NCI-H1048 (cell line): ENCODE data around the gene SLC6A6.
"Not testable (repeated sequence)": the region's sequence is repeated elsewhere in the genome, so short reads cannot be mapped to it uniquely, and the experiment has no call there.

Experiments
- DNase-seq: peaks from one replicate; lab custom pipeline; 2025; lab: John Stamatoyannopoulos, UW

Gene SLC6A6

DNA sequence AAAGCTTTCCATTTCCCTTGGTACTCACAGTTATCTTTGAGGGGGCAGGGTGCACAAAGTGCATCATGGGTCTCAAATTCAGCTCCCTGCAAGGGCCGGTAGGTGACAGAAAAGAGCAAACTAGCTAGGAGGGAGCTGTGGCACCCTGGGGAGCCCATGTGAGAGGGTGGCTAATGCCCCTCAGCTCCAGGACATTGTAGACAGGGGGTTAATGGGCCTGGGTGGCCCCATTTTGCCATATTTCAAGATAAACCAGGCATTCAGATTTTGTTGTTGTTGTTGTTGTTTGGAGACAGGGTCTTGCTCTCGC lies 3.7 kb upstream of the SLC6A6 start:
- DNase-seq = no peak

DNA sequence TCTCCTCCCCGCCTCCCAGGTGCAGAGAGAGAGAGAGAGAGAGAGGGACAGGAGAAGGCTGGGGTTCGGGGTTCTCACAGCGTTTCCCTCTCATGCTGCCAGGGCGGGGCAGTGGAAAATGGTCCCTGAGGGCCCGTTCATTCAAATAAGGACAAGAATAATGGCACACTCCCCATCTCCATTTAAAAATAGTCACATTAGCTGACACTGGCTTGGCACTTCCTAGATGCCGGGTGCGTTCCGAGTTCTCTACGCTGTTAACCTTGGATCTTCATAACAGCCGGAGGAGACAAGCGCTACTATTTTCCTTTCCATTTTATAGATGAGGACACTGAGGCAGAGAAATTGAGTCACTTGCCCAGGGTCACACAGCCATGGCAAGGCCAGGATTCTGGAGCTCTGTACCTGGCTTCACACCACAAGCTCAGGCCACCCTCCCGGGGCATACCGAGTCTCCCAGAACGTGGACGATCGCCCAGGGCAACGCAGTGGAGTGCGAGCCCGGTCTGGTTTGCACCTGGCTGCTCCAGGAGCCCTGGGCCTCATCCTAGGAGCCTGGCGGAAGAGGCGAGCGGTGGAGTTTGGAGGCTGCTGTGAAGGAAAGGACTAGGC lies 608 bp upstream of the SLC6A6 start:
- DNase-seq = no peak

DNA sequence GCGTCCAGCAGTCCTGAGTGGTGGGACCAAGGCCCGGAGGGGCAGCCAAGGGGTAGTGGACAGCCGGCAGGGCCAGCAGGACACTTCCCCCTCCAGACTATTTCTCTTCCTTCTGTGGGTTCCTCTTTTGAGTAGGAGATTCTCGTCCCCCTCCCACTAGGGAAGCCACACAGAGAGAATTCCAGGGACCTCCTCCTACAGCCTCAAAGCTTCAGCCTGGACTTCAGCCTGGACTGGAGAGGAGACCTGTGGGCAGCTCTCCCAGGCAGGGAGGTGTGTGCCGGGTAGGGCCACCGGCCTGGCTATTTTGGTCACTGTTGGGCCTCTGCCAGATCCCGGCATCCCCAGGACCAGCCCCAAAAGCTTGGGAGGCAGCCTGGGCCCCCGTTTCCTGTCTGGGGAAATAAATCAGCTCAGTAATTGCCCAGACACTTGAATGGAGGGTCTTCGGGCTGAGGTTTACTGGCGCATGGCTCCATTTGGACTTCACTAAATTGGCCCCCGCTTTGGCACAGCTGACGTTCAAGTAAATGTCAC lies 1.3 kb downstream of the SLC6A6 start:
- DNase-seq = no peak

DNA sequence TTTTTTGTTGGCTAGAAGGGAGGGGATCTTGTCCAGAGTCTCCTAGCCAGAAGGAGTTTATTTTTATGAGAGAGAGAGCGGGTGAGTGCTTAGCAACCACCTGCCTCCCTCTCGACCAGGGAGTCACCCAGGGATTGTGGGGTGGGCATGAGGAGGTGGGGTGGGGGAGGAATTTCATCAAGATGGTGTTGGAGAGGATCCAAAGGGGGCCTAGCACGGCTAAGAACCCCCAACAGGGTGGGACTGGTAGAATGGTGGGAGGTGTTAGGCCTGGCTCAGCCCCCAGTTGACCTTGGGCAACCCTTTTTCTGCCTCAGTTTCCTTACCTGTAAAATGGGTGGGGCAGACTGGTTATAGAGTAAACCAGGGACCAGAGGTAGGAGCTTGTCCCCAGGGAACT lies 1.8 kb downstream of the SLC6A6 start:
- no peak for DNase-seq

DNA sequence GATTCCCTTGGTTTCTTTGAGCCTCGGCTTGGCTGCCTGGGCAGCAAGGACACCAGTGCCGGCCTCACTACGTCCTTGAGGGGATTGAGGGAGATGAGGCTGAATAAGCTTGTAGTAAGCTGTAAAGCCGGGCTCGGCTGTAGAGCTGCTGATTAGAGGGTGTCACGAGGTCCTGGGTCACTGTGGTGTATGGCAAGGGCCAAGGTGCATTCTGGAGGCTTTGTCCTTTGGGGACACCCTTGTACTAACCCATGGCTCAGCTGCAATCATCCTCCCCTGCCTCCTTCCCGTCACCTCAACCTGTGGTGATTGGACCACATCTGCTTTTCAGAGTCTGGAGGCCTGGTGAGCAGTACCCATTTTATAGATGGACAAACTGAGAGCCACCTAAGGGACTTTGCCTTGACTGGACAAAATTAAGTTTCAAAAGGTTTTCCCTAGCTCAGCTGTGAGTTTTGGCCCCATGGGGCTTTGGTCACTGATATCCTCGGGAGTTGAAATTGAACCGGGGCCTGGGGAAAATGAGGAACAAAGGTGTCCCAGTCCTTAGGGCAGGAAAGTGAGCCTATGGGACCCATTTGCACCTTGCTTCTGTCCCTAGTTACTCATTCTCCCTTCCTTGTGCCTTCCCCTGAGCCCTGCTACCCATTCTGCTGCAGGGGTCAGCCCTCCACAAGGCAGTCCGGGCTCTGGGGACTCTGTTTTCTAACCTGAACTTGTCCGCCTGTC lies 2.4 kb downstream of the SLC6A6 start:
- no peak for DNase-seq

DNA sequence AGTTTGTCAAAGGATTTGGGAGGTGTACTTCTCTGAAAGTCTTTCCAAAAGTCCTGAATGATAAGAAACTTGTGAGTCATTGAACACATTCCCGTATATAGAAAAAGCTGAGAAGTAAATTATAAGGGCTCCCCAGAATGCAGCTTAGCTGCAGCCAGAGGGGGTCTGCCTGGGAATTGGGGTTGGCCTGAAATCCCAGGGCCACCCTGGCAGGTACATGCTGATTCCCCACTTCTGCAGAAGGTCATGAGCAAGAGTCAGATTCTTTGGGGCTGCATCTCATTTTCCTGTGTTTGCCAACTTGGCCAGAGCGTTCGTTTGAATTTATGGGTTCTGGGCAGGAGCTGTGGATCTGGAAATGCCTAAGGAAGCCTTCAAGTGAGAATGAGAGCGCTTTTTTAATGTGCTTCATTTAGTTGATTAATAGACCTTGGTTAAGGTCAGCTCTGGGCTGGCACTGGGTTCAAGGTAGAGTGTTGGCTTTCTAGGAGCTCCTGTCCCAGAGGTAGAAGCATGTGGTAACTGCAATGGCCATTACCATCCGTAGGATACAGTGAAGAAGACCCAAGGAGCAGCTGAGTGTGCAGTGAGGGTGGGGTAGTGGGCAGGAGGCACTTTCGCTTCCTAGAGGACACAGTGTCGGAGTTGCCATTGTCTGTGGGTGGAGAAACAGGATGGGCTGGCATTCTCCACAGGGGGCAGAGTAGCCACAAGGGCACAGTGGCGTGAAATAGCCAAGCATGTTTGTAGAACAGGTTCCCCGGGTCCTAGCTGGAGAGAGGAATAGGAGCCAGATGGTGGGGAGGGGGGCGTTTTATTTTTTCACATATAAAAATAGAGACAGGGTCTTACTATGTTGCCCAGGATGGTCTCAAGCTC lies 3.2 kb downstream of the SLC6A6 start:
- DNase-seq = no peak

DNA sequence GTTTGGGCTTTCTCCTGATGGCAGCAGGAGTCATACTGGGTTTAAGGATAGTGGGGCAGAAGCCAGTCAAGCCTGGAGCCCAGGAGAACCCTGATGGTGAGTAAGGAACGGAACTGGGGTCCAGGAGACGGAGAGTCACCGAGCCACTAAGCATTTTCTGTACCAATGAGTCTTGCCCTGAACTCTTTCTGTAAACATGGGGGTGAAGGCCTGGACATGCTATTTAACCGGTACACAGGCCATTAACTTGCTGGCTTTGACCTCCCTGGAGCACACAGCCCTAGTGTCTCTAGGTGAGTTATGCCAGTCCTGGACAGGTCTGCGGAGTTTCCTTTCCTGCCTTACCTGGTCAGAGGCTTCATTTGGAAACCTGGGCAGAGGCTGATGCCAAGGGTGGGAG lies 3.9 kb downstream of the SLC6A6 start:
- no peak for DNase-seq

DNA sequence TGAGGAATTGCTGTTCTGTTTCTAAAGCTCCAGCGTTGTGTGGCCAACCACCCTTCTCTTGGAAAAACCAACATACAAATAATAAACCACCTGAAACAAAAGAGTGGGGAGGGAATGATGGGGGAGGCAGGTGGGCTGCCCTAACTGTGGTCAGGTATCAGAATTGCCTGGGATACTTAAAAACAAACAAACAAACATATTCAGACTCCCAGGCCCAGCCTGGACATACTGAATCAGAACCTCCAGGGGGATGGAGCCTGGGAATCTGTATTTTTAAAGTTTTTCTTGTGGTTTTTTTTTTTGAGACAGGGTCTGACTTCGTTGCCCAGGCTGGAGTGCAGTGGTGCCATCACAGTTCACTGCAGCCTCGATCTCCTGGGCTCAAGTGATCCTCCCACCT lies 4.4 kb downstream of the SLC6A6 start:
- no peak for DNase-seq

DNA sequence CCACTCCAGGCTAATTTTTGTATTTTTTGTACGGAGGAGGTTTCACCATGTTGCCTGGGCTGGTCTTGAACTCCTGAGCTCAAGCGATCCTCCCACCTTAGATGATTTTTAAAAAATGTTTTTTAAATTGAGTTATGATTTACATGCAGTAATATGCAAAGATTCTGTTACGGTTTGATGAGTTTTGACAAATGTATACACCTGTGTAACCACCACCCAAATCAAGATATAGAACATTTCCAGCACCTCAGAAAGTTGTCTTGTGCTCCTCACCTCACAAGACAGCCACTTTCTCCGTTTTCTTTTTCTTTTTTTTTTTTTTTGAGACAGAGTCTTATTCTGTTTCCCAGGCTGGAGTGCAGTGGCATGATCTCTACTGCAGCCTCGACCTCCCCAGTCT lies 4.8 kb downstream of the SLC6A6 start:
- DNase-seq = no peak

DNA sequence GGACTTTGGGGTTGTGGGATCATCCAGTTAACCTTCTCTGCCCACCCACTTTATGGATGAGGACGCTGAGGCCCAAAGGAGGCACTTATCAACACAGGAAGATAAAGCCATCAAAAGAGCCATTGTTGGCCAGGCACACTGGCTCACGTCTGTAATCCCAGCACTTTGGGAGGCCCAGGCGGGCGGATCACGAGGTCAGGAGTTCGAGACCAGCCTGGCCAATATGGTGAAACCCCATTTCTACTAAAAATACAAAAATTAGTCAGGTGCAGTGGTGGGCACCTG lies 7.3 kb downstream of the SLC6A6 start:
- DNase-seq = not testable (repeated sequence)

DNA sequence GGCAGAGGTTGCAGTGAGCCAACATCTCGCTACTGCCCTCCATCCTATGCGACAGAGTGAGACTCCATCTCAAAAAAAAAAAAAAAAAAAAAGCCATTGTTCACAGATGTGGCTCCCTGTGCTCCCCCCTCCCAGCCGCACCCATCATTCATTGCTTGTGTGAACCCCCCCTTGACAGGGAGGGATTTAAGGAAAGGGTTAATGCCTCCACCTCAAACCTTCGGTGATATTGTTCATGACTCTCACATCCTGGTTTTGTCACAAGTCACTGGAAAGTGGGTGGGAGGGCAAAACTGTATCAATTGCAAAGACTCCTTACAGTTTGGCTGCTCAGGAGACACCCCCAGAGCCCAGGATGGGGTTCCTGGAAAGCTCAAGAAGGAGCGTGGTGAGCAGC lies 7.7 kb downstream of the SLC6A6 start:
- DNase-seq = no peak

DNA sequence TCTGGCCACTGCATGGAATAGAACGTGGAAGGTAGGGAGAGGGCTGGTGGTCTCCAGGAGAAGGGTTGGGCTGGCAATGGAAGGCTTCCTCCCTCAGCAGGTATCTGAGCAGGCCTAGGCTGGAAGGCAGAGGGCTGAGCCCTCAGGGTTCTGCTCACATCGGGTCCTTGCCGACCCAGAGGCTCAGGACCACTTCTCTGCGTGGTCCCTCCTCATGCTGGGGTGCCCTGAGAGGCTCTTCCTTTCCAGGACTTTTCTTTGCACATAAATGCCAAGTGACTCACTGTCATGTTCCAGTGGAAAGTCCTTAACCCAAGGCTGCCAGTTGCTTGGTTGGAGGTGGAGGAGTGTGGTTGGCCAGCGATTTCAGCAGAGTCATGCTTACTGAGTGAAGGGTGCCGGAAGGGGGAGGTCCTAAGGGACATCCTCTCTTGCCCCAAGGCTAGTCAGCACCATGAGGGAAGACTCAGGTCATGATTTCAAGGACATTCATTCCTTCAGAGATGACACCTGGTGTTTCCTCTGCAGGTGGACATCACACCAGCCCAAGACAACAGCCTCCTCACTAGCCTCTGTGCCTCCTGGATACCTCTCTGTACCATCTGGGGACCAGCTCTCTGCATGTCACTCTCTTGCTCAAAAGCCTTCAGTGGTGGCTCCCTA lies 8.2 kb downstream of the SLC6A6 start:
- DNase-seq = no peak

DNA sequence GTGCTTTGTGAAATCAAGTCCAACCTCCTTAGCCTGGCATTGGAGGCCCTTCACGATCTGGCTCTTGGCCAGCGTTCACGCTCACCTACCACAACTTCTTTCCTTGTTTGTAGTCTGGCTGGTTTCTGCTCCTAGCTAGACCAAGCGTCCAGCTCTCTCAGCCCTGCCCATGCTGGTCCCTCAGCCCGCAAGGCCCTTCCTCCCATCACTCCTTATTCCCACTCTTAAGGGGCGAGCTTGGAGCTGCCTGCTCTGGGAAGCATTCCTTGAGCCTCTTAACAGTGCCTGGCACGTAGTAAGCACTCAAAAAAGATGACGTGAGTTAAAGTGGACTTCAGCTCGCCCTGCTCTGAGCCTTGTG lies 8.7 kb downstream of the SLC6A6 start:
- no peak for DNase-seq

DNA sequence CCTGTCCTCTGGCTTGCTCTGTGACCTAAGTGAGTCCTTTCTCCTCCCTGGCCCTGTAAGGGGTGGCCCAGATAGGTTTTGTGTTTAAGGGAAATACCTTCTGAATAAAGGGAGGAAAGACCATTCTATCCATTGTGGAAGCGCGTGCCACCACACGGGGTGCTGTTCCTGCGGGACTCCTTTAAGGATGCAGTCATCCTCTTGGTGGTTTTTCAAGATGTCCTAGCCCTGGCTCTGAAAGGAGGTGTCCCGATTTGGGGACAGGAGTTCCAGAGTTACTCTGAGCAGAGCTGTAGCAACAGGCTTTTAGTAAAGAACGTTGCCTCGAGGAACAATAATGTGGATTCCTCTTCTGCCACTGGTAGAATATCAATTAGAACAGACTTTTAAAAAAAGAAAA lies 9.6 kb downstream of the SLC6A6 start:
- DNase-seq = no peak

DNA sequence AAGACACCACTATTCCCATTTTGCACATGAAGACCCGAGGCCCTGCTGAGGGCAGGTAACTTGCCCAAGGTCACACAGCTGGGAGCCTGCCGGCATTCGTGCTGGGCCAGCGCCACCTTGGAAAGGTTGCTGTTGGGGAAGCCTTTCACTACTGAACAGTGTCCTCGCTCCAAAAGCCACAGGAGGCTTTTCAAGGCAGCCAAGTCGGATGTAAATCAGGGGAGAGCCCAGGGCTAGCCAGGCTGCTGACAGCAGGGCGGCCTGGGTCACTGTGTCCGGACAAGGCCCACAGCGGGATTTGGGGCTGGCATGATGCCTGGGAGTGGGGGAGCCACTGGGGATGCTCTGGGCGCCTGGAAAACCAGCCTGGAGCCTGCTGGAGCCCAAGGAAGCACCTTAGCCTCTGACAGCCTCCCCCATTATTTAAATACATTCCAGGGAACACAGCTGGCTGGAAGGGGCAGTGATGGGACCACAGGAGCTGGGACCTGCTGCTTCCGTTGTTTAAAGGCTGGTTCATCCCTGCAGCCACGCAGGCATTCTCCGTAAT lies 10.5 kb downstream of the SLC6A6 start:
- no peak for DNase-seq

DNA sequence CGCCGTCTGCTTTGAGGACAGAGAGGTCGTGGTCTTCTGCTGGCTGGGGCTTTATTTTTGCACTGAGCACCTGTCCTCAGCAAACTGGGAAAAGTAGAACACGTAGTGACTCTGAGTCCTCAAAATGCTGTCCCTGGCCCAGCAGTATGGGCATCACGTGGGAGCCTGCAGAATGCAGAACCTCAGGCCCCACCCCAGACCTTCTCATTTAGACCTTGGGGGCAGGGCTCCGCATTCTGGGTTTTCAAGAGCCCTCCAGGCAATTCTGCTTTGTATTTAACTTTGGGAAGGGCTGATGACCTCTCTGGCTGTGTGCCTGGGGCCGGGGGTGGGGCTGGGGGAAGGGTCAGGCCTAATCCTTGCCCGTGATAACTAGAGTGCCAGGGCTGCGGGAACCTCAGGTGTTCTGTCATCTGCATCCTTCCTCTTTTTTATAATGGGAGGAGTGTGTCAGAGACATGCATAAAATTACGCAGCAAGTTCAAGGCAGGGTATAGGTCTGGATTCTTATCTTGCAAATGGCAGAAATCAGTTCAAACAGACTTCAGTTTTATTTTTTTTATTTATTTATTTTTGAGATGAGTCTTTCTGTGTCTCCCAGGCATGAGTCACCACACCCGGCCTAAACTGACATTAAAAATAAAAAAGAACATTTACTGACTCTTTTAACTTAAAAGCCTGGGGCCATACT lies 11.1 kb downstream of the SLC6A6 start:
- DNase-seq = no peak

DNA sequence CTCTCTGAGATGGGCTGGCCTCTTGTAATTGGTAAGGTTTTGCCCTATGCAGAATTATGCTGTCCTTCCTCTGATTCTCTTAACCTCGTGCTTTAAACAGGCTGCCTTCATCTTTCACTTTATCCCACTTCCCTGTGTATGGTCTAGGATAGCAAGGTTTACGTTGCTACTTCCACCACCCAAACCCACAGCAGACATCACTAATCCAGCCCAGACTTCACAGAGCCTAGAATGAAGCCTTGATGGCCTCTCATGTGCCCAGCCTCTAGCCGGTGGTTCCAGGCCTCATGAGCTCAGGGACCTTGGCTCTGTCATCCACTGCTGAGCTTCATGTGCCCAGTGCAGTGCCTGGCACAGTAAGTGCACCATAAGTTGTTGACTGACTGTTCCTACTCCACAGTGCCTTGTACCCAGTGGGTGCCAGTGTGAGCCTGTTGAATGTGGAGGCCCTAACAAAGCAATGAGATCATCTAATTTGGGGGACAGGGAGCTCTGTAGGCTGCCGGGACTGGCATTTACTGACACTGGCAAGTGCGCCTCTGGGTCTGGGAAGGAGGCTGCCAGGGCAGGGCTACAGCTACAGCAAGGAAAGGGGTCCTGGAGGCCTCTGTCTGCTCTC lies 12.5 kb downstream of the SLC6A6 start:
- no peak for DNase-seq

DNA sequence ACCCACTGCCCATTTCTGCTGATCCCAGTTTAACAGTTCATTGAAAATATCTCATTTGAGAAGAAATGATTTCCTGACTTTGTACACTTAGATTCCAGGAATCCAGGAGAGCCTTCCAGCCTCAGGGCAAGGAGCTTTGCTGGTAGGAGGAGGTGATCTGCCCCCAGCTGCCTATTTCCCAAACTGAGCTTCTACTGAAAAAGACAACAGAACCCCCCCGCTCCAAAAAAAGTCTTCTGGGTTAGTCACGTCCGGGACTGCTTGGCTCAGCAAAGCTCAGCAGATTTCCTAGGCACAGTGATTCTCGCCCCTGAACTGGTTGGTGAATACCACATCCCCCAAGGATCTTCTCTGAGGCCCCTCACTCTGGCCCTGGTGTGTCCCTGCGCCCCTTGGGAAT lies 13.1 kb downstream of the SLC6A6 start:
- no peak for DNase-seq

DNA sequence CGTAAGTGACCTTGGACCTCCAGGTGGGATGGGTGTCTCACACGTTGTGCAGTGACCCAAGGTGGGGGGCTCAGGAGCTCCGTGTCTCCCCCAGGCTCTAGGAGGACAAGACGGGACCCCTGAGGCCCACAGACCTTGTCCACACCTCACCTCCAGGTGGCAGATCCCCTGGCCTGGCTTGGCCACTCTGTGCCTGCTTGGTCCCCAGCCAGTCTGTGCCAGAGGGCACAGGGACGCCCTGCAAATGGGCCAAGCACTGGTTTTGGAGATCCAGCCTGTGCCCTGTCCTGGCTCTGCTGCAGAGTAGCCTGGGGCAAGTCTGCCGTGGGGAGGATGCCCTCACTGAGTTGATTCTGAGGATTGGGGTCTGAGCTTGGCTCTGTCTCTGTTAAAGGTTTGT lies 14.0 kb downstream of the SLC6A6 start:
- DNase-seq = no peak

DNA sequence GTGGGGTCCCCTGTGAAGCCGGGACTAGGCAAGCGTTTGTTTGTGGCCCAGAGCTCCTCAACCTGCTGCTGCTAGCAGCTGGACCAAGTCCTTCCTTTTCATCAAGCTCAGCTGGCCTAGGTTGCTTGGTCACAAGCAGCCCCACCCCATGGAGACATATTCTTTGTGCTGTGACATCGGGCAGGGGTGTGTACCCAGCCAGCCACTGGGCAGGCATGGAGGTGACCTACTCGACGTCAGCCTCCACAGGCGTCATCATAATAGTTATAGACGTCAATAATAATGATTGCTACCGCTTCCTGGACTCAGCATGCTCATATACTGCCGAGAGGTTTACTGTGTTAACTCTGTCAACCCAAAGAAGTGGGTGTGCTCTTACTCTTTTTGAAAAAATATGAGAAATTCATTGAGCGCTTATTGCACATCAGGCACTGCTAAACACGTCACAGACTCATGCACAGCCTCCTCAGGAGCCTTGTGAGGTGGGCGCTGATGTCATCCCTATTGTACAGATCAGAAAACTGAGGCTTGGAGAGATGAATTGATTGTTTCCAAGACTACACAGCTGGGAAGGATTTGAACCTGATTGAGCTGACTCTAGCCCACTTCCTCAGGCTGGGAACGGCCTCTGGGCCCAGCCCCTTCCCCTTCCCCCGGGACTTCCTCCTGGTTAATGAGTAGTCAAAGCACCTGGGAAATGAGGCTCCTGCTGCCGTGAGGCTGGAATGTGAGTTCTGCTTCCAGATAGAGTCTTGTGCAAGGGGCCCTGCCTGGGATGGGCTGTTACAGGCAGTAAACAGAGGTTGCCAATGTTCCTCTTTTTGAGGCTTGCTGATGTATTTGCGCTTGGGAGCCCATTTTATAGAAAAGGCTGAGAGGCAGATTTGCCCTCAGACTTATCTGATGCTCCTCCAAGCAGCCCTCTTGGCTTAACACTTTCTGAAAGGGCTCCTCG lies 16.2 kb downstream of the SLC6A6 start:
- DNase-seq = no peak
